ENCODE results near the gene FLNC.

DNA sequence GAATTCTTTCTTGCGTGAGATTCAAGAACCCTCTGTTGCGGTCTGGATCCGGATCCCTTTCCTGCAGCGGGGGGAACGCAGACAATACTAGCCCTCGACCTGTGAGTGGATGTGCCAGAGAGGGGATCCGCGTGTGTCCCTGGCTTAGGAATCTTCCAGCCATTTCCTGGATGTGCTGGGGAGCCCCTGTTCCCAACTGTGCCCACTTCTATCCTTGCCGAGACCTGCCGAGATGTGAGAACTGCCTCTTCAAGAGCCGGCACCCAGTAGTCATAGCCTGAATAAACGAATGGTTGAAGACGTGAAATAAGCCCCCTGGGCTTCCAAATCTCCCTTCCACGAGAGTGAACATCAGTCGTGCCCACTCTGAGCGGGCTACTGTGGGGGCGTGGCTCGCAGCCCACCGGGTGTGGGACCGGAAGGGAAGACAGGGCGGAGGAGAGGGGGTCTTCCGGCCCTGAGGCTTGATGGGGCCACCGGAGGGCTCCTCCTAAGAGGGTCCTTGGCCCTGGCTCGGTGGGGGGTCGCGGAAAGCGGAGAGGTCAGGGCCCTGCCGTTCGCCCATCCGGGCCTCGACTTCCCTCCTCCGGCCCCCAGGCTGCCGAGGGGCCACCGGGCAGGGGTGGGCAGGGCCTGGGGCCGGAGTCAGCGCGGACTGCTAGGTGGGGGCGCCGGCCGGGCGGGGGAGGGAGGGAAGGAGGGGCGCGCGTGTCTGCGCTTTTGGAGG is 39.7 kb upstream of the FLNC start:
- TF ChIP-seq CTCF (IDR thresholded peaks at IDR 0.05 in 8 of 11, conservative IDR thresholded peaks at IDR 0.05 in 3 of 11) (no peak), POLR2A (IDR thresholded peaks at IDR 0.05) (no peak), POLR2AphosphoS5 (IDR thresholded peaks at IDR 0.05) (no peak)
